B cell (primary cell): ENCODE results near the gene ITPR2.

Source experiments
- CTCF ChIP-seq: fragments of 200-600 bp; IDR thresholded peaks from one replicate; pipeline ENCODE4 v1.8.0; 2022; ENCODE audit warnings: antibody characterized with exemption, mild to moderate bottlenecking
- EZH2 ChIP-seq: IDR thresholded peaks from 2 replicates; pipeline ENCODE4 v1.6.1; 2012; ENCODE audit warnings: borderline replicate concordance, low read depth, mild to moderate bottlenecking, moderate library complexity, low read length; ENCODE audit not compliant: insufficient read depth, poor library complexity, severe bottlenecking

- TF ChIP-seq CTCF = no peak
- TF ChIP-seq EZH2 = no peak
These were observed 407.3 kb downstream of the ITPR2 start for GRCh38 chr12:26425587-26426260.
